Activated T-helper 2 cell treated with anti-CD3 and anti-CD28 coated beads, Interferon-gamma antibody, Interleukin-2, Interleukin-4, amounts not matched to agents 10 μg/mL and 5 μg/mL and 100 μg/mL, durations not matched to agents 14 hours and 24 hours and 36 hours (primary cell): Measurements from ENCODE around the gene PIP5K1B. TPM values are rescaled to one million over a fixed set of nuclear protein-coding genes. Genes with fewer than 3 reads are reported as not detected.

Source experiments
- DNase-seq: peaks from one replicate; pipeline ENCODE4 v3.0.0; 2021; ENCODE audit warnings: low spot score
- H3K27ac Mint-ChIP-seq: one replicate; pipeline ENCODE4 v1.8.0; 2021; ENCODE audit warnings: mixed read lengths
- H3K27me3 Mint-ChIP-seq: one replicate; pipeline ENCODE4 v1.8.0; 2021; ENCODE audit warnings: low read depth, mixed read lengths
- H3K36me3 Mint-ChIP-seq: one replicate; pipeline ENCODE4 v1.8.0; 2021; ENCODE audit warnings: low read depth, mixed read lengths
- H3K4me1 Mint-ChIP-seq: one replicate; pipeline ENCODE4 v1.8.0; 2021; ENCODE audit warnings: low read depth, mixed read lengths
- H3K4me3 Mint-ChIP-seq: one replicate; pipeline ENCODE4 v1.8.0; 2021; ENCODE audit warnings: low read depth, mild to moderate bottlenecking, moderate library complexity, mixed read lengths
- H3K9me3 Mint-ChIP-seq: one replicate; pipeline ENCODE4 v1.8.0; 2021; ENCODE audit warnings: mixed read lengths
- intact Hi-C: fragments of 100-400 bp; cut with micrococcal nuclease; formaldehyde crosslinking; loops from one replicate; pipeline ENCODE4 v1.15.1; 2023
- total RNA-seq: library from RNA; stranded (reverse); gene quantifications from 2 replicates; pipeline ENCODE4 v1.2.3, GENCODE V29; 2022

Gene PIP5K1B
- total RNA-seq, 1 donor from 2014 or later, result 76.2 TPM

GRCh38 chr9:68791169-68791568 is 86.1 kb downstream of the PIP5K1B start:
- H3K4me3 Mint-ChIP-seq, result no peak overlapping the region

GRCh38 chr9:68793605-68794343 is 88.7 kb downstream of the PIP5K1B start:
- no peak overlapping the region for H3K27ac Mint-ChIP-seq
- intact Hi-C loops, result loop anchor here (1.0 to 2.0 kb wide), 4 partner anchors 9 to 155 kb away; no protein-coding TSS in a partner anchor
- H3K27me3 Mint-ChIP-seq, result no peaks in the 10 kb centered on the region
- peaks cover 37% of the 10 kb centered on the region for H3K36me3 Mint-ChIP-seq
- H3K9me3 Mint-ChIP-seq, result no peaks in the 10 kb centered on the region
- H3K4me1 Mint-ChIP-seq, result peaks cover 25% of the 10 kb centered on the region
- DNase-seq, result peak; percentile 33
- no peak overlapping the region for H3K4me3 Mint-ChIP-seq

More at GRCh38 chr9:68791169-68791568, 86.1 kb downstream of the PIP5K1B start:
- no peaks in the 10 kb centered on the region for H3K9me3 Mint-ChIP-seq
- no peaks in the 10 kb centered on the region for H3K27me3 Mint-ChIP-seq
- DNase-seq, result no peak
- intact Hi-C loops, result no loop called here
- peaks cover 38% of the 10 kb centered on the region for H3K36me3 Mint-ChIP-seq
- peaks cover 5% of the 10 kb centered on the region for H3K4me1 Mint-ChIP-seq
- no peak overlapping the region for H3K27ac Mint-ChIP-seq

- H3K4me3 Mint-ChIP-seq, result no peak overlapping the region
- DNase-seq, result no peak
- intact Hi-C loops, result loop anchor here (1.0 to 5.0 kb wide), 5 partner anchors 7 to 232 kb away; no protein-coding TSS in a partner anchor
- H3K9me3 Mint-ChIP-seq, result no peaks in the 10 kb centered on the region
- H3K36me3 Mint-ChIP-seq, result peaks cover 34% of the 10 kb centered on the region
- no peak overlapping the region for H3K27ac Mint-ChIP-seq
- no peaks in the 10 kb centered on the region for H3K27me3 Mint-ChIP-seq
- H3K4me1 Mint-ChIP-seq, result peaks cover 31% of the 10 kb centered on the region
These were observed 89.9 kb downstream of the PIP5K1B start for GRCh38 chr9:68794898-68795297.

- H3K4me1 Mint-ChIP-seq, result peaks cover 31% of the 10 kb centered on the region
- H3K36me3 Mint-ChIP-seq, result peaks cover 33% of the 10 kb centered on the region
- intact Hi-C loops, result loop anchor here (2.0 to 5.0 kb wide), 3 partner anchors 143 to 232 kb away; no protein-coding TSS in a partner anchor
- no peak overlapping the region for H3K27ac Mint-ChIP-seq
- no peak for DNase-seq
- H3K4me3 Mint-ChIP-seq, result no peak overlapping the region
- no peaks in the 10 kb centered on the region for H3K27me3 Mint-ChIP-seq
- no peaks in the 10 kb centered on the region for H3K9me3 Mint-ChIP-seq
These were observed 90.4 kb downstream of the PIP5K1B start for GRCh38 chr9:68795411-68795810.

- no peaks in the 10 kb centered on the region for H3K27me3 Mint-ChIP-seq
- H3K4me1 Mint-ChIP-seq, result peaks cover 26% of the 10 kb centered on the region
- no peak overlapping the region for H3K4me3 Mint-ChIP-seq
- peaks cover 25% of the 10 kb centered on the region for H3K36me3 Mint-ChIP-seq
- no peak for DNase-seq
- no peaks in the 10 kb centered on the region for H3K9me3 Mint-ChIP-seq
- H3K27ac Mint-ChIP-seq, result peak overlapping the region; percentile 18
- intact Hi-C loops, result loop anchor here (5.0 kb wide), 1 partner anchor 230 kb away; no protein-coding TSS in a partner anchor
These were observed 92.1 kb downstream of the PIP5K1B start for GRCh38 chr9:68797116-68797515.

- no peaks in the 10 kb centered on the region for H3K27me3 Mint-ChIP-seq
- H3K4me3 Mint-ChIP-seq, result no peak overlapping the region
- no peak for DNase-seq
- peaks cover 26% of the 10 kb centered on the region for H3K4me1 Mint-ChIP-seq
- no peaks in the 10 kb centered on the region for H3K9me3 Mint-ChIP-seq
- peak overlapping the region; percentile 31 for H3K27ac Mint-ChIP-seq
- peaks cover 24% of the 10 kb centered on the region for H3K36me3 Mint-ChIP-seq
- intact Hi-C loops, result loop anchor here (5.0 kb wide), 1 partner anchor 229 kb away; no protein-coding TSS in a partner anchor
These were observed 93.4 kb downstream of the PIP5K1B start for GRCh38 chr9:68798423-68798822.

- intact Hi-C loops, result loop anchor here (5.0 kb wide), 4 partner anchors 39 to 94 kb away; partner anchors contain the start of gene PIP5K1B
- H3K9me3 Mint-ChIP-seq, result no peaks in the 10 kb centered on the region
- H3K27me3 Mint-ChIP-seq, result no peaks in the 10 kb centered on the region
- H3K4me3 Mint-ChIP-seq, result no peak overlapping the region
- H3K27ac Mint-ChIP-seq, result no peak overlapping the region
- DNase-seq, result no peak
- peaks cover 32% of the 10 kb centered on the region for H3K36me3 Mint-ChIP-seq
- H3K4me1 Mint-ChIP-seq, result peaks cover 26% of the 10 kb centered on the region
These were observed 95.8 kb downstream of the PIP5K1B start for GRCh38 chr9:68800836-68801235.

GRCh38 chr9:68802525-68803015 is 97.5 kb downstream of the PIP5K1B start:
- DNase-seq, result peak; percentile 13
- Mint-ChIP-seq H3K9me3 (no peaks in the 10 kb centered on the region), H3K36me3 (peaks cover 27% of the 10 kb centered on the region), H3K4me1 (peaks cover 21% of the 10 kb centered on the region), H3K4me3 (no peak overlapping the region), H3K27me3 (no peaks in the 10 kb centered on the region), H3K27ac (no peak overlapping the region)
- intact Hi-C loops, result loop anchor here (1.0 to 5.0 kb wide), 8 partner anchors 8 to 150 kb away; partner anchors contain the start of gene PIP5K1B

- H3K4me1 Mint-ChIP-seq, result peaks cover 4% of the 10 kb centered on the region
- H3K36me3 Mint-ChIP-seq, result peaks cover 17% of the 10 kb centered on the region
- no peak overlapping the region for H3K27ac Mint-ChIP-seq
- no peaks in the 10 kb centered on the region for H3K27me3 Mint-ChIP-seq
- no peak for DNase-seq
- H3K9me3 Mint-ChIP-seq, result no peaks in the 10 kb centered on the region
- intact Hi-C loops, result loop anchor here (5.0 kb wide), 4 partner anchors 42 to 98 kb away; partner anchors contain the start of gene PIP5K1B
- no peak overlapping the region for H3K4me3 Mint-ChIP-seq
These were observed 100.2 kb downstream of the PIP5K1B start for GRCh38 chr9:68804911-68805889.

GRCh38 chr9:68805890-68806517 is 101.0 kb downstream of the PIP5K1B start:
- peaks cover 4% of the 10 kb centered on the region for H3K4me1 Mint-ChIP-seq
- H3K27me3 Mint-ChIP-seq, result no peaks in the 10 kb centered on the region
- H3K36me3 Mint-ChIP-seq, result peaks cover 17% of the 10 kb centered on the region
- no peak for DNase-seq
- H3K4me3 Mint-ChIP-seq, result no peak overlapping the region
- no peak overlapping the region for H3K27ac Mint-ChIP-seq
- H3K9me3 Mint-ChIP-seq, result no peaks in the 10 kb centered on the region
- intact Hi-C loops, result no loop called here

GRCh38 chr9:68808338-68808890 is 103.4 kb downstream of the PIP5K1B start:
- intact Hi-C loops, result no loop called here
- no peak overlapping the region for H3K4me3 Mint-ChIP-seq
- H3K27ac Mint-ChIP-seq, result no peak overlapping the region
- DNase-seq, result no peak
- peaks cover 4% of the 10 kb centered on the region for H3K4me1 Mint-ChIP-seq
- peaks cover 26% of the 10 kb centered on the region for H3K36me3 Mint-ChIP-seq
- H3K9me3 Mint-ChIP-seq, result no peaks in the 10 kb centered on the region
- no peaks in the 10 kb centered on the region for H3K27me3 Mint-ChIP-seq
